GM18499 (cell line): ENCODE results near the gene CRYBG1.
"Not testable (repeated sequence)": the region's sequence is repeated elsewhere in the genome, so short reads cannot be mapped to it uniquely, and the experiment has no call there.

Experiments used
- ATAC-seq: cut with Tn5 transposase; IDR thresholded peaks from one replicate; pipeline ENCODE4 v1.9.1; 2021; ENCODE audit warnings: moderate number of reproducible peaks; ENCODE audit not compliant: insufficient read depth, unreplicated experiment

The CRYBG1 gene

GRCh38 chr6:106490436-106490835 lies 129.9 kb downstream of the CRYBG1 start:
- no peak for ATAC-seq

GRCh38 chr6:106490974-106491373 lies 130.5 kb downstream of the CRYBG1 start:
- ATAC-seq, result no peak

GRCh38 chr6:106495014-106495413 lies 134.5 kb downstream of the CRYBG1 start:
- no peak for ATAC-seq

GRCh38 chr6:106496823-106497222 lies 136.3 kb downstream of the CRYBG1 start:
- no peak for ATAC-seq

GRCh38 chr6:106501960-106502371 lies 141.4 kb downstream of the CRYBG1 start:
- no peak for ATAC-seq

- ATAC-seq, result no peak
Measured at GRCh38 chr6:106502559-106502958, 142.0 kb downstream of the CRYBG1 start.

GRCh38 chr6:106508277-106508676 lies 147.8 kb downstream of the CRYBG1 start:
- no peak for ATAC-seq

GRCh38 chr6:106508834-106509233 lies 148.3 kb downstream of the CRYBG1 start:
- no peak for ATAC-seq

GRCh38 chr6:106509420-106510089 lies 149.0 kb downstream of the CRYBG1 start:
- ATAC-seq, result no peak

GRCh38 chr6:106510090-106510970 lies 149.8 kb downstream of the CRYBG1 start:
- ATAC-seq, result no peak

GRCh38 chr6:106511288-106512047 lies 151.0 kb downstream of the CRYBG1 start:
- ATAC-seq, result no peak

- ATAC-seq, result no peak
Measured at GRCh38 chr6:106512048-106512967, 151.8 kb downstream of the CRYBG1 start.

GRCh38 chr6:106512968-106513574 lies 152.6 kb downstream of the CRYBG1 start:
- ATAC-seq, result no peak

- ATAC-seq, result no peak
Measured at GRCh38 chr6:106513808-106514582, 153.5 kb downstream of the CRYBG1 start.

GRCh38 chr6:106514583-106514885 lies 154.0 kb downstream of the CRYBG1 start:
- no peak for ATAC-seq

- ATAC-seq, result not testable (repeated sequence)
Measured at GRCh38 chr6:106515582-106515981, 155.1 kb downstream of the CRYBG1 start.

- no peak for ATAC-seq
Measured at GRCh38 chr6:106516616-106517015, 156.1 kb downstream of the CRYBG1 start.

GRCh38 chr6:106517706-106518105 lies 157.2 kb downstream of the CRYBG1 start:
- no peak for ATAC-seq

- no peak for ATAC-seq
Measured at GRCh38 chr6:106518748-106519147, 158.2 kb downstream of the CRYBG1 start.
